G401.6 (cell line): ENCODE results near the gene OR11G2.
"Not testable (repeated sequence)": the region's sequence is repeated elsewhere in the genome, so short reads cannot be mapped to it uniquely, and the experiment has no call there.

Experiments
- FAIRE-seq: peaks from 2 replicates; lab custom pipeline; 2012; peaks lifted over from hg19 to GRCh38; lab: Jason Lieb, UNC

Gene OR11G2, protein sequence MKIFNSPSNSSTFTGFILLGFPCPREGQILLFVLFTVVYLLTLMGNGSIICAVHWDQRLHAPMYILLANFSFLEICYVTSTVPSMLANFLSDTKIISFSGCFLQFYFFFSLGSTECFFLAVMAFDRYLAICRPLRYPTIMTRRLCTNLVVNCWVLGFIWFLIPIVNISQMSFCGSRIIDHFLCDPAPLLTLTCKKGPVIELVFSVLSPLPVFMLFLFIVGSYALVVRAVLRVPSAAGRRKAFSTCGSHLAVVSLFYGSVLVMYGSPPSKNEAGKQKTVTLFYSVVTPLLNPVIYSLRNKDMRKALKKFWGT

DNA sequence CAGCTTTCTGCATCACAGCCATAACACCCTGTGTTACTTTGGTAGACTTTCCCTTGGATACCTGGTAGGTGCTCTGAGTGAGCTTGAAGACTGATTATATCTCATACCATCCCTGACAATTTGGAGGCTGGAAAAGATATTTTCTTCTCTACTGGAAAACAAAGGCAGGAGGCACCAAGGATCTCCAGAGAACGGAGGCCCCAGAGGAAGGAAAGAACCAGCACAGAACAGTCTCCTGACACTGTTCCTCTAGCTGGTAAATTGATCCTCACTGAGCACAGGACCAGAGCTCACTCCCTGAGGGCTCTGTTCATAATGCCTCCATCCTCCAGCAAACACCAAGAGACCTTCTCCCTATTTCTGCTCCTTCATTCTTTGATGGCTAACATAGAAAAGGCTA, at the start of gene OR11G2:
TSS of gene OR11G2 (plus strand) at position 301 of the 400 bp plus-strand sequence. CDS start 6,542 bp downstream, outside the sequence.
- FAIRE-seq = no peak

DNA sequence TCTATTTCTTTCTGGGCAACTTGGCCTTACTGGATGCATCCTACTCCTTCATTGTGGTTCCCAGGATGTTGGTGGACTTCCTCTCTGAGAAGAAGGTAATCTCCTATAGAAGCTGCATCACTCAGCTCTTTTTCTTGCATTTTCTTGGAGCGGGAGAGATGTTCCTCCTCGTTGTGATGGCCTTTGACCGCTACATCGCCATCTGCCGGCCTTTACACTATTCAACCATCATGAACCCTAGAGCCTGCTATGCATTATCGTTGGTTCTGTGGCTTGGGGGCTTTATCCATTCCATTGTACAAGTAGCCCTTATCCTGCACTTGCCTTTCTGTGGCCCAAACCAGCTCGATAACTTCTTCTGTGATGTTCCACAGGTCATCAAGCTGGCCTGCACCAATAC, 46.8 kb upstream of the OR11G2 start:
- FAIRE-seq = peak; percentile 33

DNA sequence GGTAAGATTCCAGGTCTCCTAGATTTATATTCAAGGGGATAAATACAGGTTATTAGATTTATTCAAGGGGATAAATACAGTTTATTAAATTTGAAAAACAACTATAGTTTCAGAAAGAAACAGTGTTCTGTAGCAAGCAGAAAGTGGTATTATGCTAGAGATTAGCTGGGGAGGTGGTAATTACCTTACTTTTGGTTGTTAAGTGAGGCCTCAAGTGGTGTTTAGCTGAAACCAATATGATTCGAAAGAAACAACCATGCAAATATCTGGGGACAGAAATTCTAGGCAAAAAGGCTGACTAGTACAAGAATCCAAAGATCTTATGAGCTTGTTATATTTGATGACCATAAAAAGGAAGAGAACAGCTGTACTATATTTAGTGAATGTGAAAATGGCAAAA, 45.9 kb upstream of the OR11G2 start:
- no peak for FAIRE-seq

DNA sequence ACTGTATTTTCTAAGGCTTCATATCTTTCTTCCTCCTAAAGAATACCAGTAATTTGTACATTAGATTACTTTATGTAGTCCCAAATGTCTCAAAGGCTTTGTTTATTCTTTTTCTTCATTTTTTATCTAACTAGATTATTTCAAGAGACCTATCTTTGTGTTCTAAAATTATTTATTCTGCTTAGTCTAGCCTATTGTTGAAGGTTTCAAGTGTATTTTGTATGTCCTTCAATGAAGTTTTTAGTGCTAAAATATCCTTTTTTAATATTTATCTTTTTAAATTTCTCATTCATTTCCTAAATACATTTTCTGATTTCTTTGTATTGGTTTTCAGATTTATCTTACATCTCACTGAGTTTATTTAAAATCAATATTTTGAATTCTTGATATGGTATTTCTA, 26.2 kb upstream of the OR11G2 start:
- FAIRE-seq = no peak

DNA sequence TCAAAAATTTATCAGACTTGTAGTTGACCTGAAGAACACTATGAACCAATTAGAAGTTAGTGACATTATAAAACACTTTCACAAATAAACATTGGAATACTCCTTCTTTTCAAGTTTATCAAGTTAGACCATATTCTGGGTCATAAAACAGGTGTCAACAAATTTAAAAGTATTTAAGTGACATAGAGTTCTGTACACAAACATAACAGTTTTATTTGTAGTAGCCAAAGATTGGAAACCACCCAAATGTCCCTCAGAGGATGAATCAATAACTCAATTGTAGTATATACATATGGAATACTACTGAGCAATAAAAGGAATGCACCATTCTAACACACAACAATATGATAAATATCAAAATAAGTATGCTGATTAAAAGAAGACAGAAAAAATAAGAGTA, 23.6 kb upstream of the OR11G2 start:
- no peak for FAIRE-seq

DNA sequence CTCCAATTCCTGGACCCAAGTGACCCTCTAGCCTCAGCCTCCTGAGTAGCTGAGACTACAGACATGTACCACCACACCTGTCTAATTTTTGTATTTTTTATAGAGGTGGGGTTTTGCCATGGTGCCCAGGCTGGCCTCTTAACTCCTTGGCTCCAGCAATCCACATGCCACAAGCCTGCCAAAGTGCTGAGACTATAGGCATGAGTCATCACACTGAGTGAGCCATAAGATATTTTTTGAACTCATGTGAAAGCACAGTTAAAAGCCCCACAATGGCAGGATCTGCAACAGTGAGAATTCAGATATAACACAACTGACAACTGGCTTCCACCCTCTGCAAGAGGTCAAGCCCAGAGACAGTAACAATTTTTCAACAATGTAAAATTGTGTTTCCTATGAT, 20.8 kb upstream of the OR11G2 start:
- not testable (repeated sequence) for FAIRE-seq

DNA sequence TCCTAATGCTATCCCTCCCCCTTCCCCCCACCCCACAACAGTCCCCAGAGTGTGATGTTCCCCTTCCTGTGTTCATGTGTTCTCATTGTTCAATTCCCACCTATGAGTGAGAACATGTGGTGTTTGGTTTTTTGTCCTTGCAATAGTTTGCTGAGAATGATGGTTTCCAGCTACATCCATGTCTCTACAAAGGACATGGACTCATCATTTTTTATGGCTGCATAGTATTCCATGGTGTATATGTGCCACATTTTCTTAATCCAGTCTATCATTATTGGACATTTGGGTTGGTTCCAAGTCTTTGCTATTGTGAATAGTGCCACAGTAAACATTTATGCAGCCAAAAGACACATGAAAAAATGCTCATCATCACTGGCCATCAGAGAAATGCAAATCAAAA, 16.5 kb upstream of the OR11G2 start:
- not testable (repeated sequence) for FAIRE-seq

DNA sequence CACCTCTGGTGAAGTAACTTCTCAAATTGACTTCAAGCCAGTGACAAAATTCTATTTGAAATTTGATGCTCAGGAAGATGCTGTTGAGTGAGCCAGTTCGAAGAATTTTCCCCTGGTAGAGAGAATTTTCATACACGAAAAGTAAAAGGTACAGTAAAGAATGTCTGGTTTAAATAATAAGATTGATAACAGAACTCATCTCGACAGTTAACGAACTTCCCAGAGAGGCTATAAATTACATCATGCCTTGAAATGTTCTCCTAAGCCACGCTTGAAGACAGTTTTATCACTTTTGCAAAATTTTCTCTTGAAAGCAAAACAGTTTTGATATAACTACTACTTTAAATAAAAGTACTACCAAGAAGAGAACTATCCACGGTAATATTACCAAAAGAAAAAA, 14.4 kb upstream of the OR11G2 start:
- no peak for FAIRE-seq

DNA sequence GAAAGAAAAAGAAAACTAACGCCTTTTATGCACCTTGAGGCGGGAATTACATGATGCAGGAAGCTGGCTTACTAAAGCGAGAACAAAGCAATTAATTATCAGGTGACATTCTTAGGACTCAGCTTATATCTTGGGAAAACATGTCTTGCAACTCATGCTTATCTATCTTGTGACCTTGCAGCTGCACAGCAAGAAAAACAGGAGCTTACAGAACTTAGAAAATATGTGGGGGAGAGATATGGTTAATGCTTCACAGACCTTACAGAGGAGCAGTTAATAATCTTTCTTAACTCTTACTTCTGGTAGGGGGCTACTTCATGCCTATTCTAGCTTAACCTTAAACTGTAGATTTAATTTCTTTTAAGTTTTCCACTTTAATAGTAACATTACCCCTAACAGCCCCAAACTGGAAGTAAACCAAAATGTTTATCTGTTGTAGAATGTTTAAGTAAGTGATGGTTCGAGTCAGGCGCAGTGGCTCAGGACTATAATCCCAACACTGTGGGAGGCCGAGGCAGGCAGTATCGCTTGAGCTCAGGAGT, 13.2 kb upstream of the OR11G2 start:
- FAIRE-seq = no peak

DNA sequence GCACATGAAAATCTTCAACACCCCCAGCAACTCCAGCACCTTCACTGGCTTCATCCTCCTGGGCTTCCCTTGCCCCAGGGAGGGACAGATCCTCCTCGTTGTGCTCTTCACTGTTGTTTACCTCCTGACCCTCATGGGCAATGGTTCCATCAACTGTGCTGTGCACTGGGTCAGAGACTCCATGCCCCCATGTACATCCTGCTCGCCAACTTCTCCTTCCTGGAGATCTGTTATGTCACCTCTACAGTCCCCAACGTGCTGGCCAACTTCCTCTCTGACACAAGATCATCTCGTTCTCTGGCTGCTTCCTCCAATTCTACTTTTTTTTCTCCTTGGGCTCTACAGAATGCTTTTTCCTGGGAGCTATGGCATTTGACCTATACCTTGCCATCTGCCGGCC, 11.5 kb upstream of the OR11G2 start:
- FAIRE-seq = no peak

DNA sequence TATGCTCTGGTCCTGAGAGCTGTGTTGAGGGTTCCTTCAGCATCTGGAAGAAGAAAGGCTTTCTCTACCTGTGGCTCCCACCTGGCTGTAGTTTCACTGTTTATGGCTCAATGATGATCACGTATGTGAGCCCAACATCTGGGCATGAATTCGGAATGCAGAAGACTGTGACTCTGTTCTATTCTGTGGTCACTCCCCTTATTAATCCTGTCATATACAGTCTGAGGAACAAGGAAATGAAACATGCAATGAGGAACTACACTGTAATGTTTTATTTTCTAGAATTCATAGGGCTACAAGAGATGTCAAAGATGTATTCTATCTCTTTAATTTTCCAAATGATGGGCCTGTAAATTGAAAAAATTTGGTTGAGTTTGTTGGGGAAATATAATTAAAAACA, 10.8 kb upstream of the OR11G2 start:
- no peak for FAIRE-seq

DNA sequence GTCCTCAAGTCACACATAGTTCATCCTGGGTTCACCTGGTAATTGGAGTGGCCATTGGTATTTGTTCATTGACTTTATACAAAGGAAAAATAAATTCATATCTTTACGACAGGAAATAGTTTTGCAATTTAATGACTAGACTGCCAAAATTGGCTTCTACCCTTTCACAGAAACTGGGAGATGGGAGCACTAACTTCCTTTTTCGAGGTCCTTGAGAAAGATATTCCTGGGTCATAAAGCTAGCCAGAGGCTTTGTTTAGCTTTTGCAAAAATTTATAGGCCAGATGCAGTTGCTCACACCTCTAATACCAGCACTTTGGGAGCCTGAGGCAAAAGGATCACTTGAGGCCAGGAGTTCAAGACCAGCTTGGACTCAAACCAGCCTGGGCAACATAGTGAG, 10.2 kb upstream of the OR11G2 start:
- FAIRE-seq = no peak

DNA sequence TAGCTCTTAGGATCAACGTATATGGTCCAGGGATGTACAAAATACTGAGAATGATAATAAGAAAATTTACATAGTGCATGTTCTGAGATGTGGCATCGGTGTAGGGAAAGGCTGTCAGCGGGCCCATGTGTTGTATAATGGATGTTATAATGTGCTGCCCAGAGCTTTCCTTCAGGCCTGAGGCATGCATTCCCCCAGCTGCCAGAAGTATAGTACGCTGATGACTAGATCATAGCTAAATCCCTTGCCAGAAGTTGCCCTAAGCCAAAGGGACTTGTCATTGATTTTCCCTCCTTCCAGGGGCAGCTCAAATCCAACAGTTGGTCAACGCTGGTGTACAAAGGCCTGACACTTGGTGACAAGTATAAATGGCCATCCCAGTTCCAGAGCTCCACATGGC, 6.5 kb upstream of the OR11G2 start:
- no peak for FAIRE-seq

DNA sequence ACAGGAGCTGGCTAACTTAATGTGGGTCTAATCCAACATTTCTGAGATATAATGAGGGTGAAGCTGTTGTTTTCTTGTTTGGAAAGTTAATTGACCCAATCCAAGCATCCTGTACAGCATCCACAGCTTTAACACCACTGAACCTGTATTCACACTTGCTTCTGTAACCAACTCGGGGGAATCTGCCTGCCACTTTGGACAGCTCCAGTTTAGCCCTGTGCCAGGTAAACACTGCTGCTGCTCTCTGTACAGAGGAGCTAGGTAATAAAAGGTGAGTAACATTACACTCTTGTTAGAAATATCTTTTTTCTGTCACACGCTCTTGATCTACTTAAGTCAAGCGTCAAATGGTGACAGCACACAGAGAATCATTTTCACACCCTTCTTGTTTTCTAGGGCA, 700 bp downstream of the OR11G2 start:
- no peak for FAIRE-seq

DNA sequence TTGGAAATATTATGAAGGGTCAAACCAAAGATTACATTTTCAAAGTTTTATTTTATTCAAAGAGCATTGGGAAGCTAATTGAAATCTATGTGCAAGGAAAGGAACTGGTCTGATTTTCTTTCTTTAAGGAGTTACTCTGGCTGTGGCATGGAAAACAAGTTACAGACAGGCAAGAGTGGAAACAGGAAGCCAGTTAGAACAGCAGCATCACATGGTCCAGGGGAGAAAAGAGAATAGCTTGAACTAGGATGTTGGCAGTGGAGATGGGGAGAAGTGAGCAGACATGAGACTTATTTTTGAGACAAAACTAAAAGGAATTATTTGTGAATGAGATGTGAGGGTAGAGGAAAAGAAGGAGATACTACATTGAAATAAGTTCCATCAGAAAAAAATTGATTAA, 3.4 kb downstream of the OR11G2 start:
- FAIRE-seq = no peak

DNA sequence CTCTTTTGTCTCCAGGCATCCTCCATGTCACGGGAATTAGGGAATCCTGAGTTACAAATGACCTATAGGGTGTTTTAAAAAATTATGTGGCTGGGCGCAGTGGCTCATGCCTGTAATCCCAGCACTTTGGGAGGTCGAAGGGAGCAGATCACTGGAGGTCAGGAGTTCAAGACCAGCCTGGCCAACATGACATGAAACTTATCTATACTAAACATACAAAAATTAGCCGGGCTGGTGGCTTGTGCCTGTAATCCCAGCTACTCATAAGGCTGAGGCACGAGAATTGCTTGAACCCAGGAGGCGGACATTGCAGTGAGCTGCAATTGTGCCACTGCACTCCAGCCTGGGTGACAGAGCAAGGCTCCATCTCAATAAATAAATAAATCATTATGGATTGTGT, 4.5 kb downstream of the OR11G2 start:
- not testable (repeated sequence) for FAIRE-seq

DNA sequence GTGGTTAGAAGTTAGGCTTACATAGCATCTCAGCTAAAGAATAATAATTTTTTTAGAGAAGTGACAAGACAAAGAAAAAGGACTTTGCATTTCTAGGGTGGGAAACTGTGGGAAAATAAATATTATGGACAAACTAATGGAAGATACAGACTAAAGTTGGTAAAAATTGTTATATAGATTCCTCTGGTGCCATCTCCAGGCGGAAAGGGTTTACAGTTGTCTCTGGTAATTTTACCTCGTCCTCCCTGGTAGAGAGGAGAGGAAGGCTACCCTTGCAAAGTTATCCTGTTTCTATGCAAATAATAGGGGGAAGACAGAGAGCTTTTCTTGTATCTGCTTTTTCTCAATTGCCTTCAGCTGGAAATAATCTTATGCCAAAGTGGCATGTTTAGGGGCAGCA, 5.2 kb downstream of the OR11G2 start:
- FAIRE-seq = no peak

DNA sequence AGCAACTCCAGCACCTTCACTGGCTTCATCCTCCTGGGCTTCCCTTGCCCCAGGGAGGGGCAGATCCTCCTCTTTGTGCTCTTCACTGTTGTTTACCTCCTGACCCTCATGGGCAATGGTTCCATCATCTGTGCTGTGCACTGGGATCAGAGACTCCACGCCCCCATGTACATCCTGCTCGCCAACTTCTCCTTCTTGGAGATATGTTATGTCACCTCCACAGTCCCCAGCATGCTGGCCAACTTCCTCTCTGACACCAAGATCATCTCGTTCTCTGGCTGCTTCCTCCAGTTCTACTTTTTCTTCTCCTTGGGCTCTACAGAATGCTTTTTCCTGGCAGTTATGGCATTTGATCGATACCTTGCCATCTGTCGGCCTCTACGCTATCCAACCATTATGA, 6.8 kb downstream of the OR11G2 start:
- no peak for FAIRE-seq

DNA sequence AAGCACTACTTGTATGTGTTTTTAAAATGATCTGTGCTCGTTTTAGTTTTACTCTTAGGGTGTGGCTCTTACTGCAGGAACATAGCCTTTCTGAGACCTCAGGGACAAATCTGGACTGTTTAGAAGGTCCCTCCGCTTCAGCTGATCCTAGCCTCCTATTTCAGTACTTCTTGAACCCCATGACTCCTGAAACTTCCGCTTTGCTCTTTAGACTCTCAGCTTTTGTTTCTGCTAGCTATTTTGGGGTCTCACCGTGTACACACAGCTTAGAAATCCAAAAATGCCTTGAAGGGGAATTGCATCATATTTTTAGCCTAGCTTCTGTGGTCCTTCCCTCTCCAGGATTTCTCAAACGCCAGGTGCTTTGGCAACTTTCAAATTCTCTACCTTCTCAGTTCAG, 8.3 kb downstream of the OR11G2 start:
- no peak for FAIRE-seq

DNA sequence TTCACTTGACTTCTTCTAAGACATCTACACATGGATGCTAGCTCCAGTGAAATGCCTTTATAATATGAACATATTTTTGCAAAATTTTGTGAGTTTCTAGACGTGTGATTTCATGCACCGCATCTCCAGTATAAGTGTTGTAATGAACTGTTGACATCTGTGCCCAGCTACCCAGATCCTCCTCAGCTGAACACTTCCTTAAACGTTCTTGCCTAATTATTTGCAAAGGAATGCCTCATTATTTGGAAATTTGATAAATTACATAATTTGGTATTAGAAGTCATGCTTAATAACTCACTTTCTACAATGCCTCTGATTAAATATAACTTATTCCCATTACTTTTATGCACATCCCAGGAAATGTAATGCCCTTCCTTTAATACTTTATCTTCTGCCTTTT, 14.0 kb downstream of the OR11G2 start:
- FAIRE-seq = no peak

DNA sequence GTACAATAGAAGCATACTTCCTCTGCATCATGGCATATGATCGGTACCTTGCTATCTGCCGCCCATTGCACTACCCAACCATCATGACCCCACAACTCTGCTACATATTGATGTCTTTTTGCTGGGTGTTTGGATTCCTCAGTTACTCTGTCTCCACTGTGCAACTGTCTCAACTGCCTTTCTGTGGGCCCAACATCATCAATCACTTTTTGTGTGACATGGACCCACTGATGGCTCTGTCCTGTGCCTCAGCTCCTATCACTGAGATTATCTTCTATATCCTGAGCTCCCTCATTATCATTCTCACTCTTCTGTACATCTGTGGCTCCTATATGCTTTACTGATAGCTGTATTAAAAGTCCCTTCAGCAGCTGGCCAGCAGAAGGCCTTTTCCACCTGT, 18.9 kb downstream of the OR11G2 start:
- no peak for FAIRE-seq

DNA sequence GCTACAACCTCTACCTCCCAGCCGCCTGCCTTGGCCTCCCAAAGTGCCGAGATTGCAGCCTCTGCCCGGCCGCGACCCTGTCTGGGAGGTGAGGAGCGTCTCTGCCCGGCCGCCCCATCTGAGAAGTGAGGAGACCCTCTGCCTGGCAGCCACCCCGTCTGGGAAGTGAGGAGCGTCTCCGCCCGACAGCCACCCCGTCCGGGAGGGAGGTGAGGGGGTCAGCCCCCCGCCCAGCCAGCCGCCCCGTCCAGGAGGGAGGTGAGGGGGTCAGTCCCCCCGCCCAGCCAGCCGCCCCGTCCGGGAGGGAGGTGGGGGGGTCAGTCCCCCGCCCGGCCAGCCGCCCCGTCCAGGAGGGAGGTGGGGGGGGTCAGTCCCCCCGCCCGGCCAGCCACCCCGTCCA, 21.7 kb downstream of the OR11G2 start:
- not testable (repeated sequence) for FAIRE-seq

DNA sequence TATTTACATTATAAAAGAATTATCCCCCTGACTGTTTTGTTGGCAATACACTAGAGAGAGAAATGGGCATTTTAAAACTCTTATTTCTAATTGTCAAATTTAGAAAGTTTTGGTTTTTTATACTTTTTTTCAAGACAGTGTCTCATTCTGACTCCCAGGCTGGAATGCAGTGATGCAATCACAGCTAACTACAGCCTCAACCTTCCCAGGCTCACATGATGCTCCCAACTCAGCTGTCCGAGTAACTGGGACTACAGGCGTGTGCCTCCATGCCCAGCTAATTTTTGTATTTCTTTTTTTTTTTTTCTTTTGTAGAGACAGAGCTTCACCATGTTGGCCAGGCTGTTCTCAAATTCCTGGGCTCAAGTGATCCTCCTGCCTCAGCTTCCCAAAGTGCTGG, 24.5 kb downstream of the OR11G2 start:
- no peak for FAIRE-seq

DNA sequence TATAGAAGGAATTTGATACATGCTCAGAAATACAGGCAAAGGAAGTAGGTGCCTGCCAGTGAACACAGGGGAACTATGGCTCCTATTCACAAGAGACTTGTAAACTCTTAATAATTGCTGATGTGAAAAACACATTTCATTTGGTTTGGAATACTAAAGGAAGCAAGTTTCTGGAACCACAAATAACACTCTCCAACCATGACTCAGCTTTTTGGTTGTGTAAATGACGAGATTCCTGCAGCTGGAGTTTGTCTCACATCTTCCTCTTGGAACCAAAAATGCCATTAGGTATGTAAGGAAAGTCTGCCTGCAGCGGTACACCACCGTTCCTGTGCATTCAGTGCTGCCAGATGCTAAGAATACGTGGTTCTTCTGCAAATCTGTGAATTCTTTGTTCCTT, 28.3 kb downstream of the OR11G2 start:
- no peak for FAIRE-seq

DNA sequence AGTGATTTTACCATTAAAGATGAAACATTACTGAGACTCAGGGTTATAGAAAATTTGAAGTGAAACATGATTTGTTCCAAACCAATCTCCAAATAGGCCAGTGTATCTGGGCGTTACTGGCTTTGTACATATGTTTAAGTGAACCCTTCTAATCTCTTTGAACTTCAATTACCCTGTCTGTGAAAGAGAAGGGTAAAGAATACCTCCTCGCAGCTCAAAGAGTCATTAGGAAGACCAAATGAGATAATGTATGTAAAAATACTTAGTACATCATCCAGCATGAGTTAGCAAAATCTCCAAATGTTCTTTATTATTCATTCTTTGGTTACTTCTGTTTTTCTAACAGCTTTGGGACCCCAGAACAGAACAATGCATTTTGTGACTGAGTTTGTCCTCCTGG, 32.7 kb downstream of the OR11G2 start, which contains the start of gene OR11H6:
TSS of gene OR11H6 (plus strand) at position 301 of the 400 bp plus-strand sequence. CDS start at position 301, 0 bp downstream.
- FAIRE-seq = no peak
